H1 (cell line): ENCODE data around the gene RBM43. TPM values are rescaled to one million over a fixed set of nuclear protein-coding genes. Genes with fewer than 3 reads are reported as not detected.

Source experiments
- BRCA1 ChIP-seq: IDR thresholded peaks from 2 replicates; pipeline ENCODE4 v1.6.1; 2012; ENCODE audit warnings: low read depth, low read length, improper control_type of control experiment
- CREB1 ChIP-seq: IDR thresholded peaks from 2 replicates; pipeline ENCODE4 v1.6.1; 2012; ENCODE audit warnings: inconsistent platforms
- SIN3A ChIP-seq, 2 experiments: IDR thresholded peaks in 1 of 2; conservative IDR thresholded peaks in 1 of 2; 2 replicates each; pipeline ENCODE4 v1.6.1; 2011 to 2012; ENCODE audit warnings: low read length in 2 of 2, improper control_type of control experiment in 1 of 2, low read depth in 1 of 2, mild to moderate bottlenecking in 1 of 2
- SIRT6 ChIP-seq: IDR thresholded peaks from one replicate; pipeline ENCODE4 v1.7.1; 2012; ENCODE audit warnings: low read length, inconsistent platforms
- SRF ChIP-seq: IDR thresholded peaks from 2 replicates; pipeline ENCODE4 v1.6.1; 2011; ENCODE audit warnings: mild to moderate bottlenecking, low read depth, low read length, moderate library complexity
- TAF1 ChIP-seq: IDR thresholded peaks from 2 replicates; pipeline ENCODE4 v1.6.1; 2011; ENCODE audit warnings: mild to moderate bottlenecking, low read depth, low read length
- TEAD4 ChIP-seq: IDR thresholded peaks from 2 replicates; pipeline ENCODE4 v1.6.1; 2012; ENCODE audit warnings: low read depth, low read length, inconsistent platforms, mixed read lengths
- polyA plus RNA-seq, 7 experiments: library from polyadenylated mRNA; depleted of rRNA in 3 of 7; stranded (reverse) in 5 of 7; unstranded in 2 of 7; fragments of >200 nt in 5 of 7; fragments of 200-250 nt in 2 of 7; gene quantifications; 1 replicate in 5 of 7; 2 replicates in 1 of 7; 4 replicates in 1 of 7; pipeline versions ENCODE4 v1.2.1 to v1.2.3, GENCODE V29; 2011 to 2013; ENCODE audit warnings: missing spikeins in 2 of 7, mixed read lengths in 2 of 7
- total RNA-seq: library from RNA; stranded (reverse); fragmentation: NEBNext Ultra II Directional; extraction: Animal tissue kit (Norgen Biotek cat#: 25700); gene quantifications from 2 replicates; pipeline ENCODE4 v1.2.1, GENCODE V29; 2021

Gene RBM43
- total and polyA plus RNA-seq, 2 of the 8 experiments (the other 6 are each of a cell fraction or from before 2014, with no cell fraction given) = 1.7 to 2.0 TPM

DNA sequence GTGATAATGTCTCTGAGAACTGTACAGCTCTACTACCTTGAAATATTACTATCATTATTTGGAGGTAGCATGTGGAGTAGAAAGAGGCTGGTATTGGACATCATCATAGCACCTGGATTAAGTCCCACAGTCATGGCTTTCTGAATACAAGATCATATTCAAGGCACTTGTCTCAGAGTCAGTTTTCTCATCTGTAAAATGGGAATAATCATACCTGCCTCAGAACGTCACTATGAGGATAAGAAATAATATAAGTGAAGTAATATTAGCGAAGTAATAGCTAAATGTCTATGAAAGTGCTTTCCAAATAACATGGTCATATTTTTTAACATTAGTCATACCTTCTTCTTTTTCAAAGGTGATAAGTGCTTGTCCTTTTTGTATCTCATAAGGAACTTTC lies 16.8 kb upstream of the RBM43 start (continued):
- TF ChIP-seq SIN3A (conservative IDR thresholded peaks at IDR 0.05 in 1 of 2, IDR thresholded peaks at IDR 0.05 in 1 of 2; ENCODE audit: low read depth in 1 of 2, low read length in 2 of 2) (no peak), CREB1 (no peak), SRF (no peak), TAF1 (no peak), BRCA1 (no peak), TEAD4 (no peak), SIRT6 (no peak)
